Cardiac fibroblast (primary cell): ENCODE measurements around the gene NUAK2.

Experiments
- DNase-seq, 2 donors: peaks; one replicate each; pipeline versions ENCODE4 v3.0.0 to v3.0.0-alpha.2; 2010; ENCODE audit warnings: low read depth in 2 of 2
- H3K4me3 ChIP-seq, 2 donors: replicated peaks in 1 of 2; 1 replicate in 1 of 2; 2 replicates in 1 of 2; pipeline ENCODE4 v1.5.1; 2011; ENCODE audit warnings: low read depth in 2 of 2, low read length in 2 of 2, mild to moderate bottlenecking in 2 of 2, moderate library complexity in 1 of 2
- TF ChIP-seq, protein P1 (sequence below): IDR thresholded peaks from one replicate; pipeline ENCODE4 v1.5.1; 2011; ENCODE audit warnings: low read depth, mild to moderate bottlenecking, low read length, inconsistent platforms

The NUAK2 gene

GRCh38 chr1:205315008-205315618 lies 6.4 kb downstream of the NUAK2 start:
- DNase-seq, result no peak
- H3K4me3 ChIP-seq, result no peak overlapping the region
- TF ChIP-seq, protein P1, sequence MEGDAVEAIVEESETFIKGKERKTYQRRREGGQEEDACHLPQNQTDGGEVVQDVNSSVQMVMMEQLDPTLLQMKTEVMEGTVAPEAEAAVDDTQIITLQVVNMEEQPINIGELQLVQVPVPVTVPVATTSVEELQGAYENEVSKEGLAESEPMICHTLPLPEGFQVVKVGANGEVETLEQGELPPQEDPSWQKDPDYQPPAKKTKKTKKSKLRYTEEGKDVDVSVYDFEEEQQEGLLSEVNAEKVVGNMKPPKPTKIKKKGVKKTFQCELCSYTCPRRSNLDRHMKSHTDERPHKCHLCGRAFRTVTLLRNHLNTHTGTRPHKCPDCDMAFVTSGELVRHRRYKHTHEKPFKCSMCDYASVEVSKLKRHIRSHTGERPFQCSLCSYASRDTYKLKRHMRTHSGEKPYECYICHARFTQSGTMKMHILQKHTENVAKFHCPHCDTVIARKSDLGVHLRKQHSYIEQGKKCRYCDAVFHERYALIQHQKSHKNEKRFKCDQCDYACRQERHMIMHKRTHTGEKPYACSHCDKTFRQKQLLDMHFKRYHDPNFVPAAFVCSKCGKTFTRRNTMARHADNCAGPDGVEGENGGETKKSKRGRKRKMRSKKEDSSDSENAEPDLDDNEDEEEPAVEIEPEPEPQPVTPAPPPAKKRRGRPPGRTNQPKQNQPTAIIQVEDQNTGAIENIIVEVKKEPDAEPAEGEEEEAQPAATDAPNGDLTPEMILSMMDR, result no peak

GRCh38 chr1:205313563-205314308 lies 7.8 kb downstream of the NUAK2 start:
- DNase-seq, result peak; percentile 80 to 84
- no peak overlapping the region for H3K4me3 ChIP-seq
- TF ChIP-seq, protein P1, result no peak

- H3K4me3 ChIP-seq, result no peak overlapping the region
- TF ChIP-seq, protein P1, result no peak
- DNase-seq, result no peak
Measured at GRCh38 chr1:205312866-205313562, 8.5 kb downstream of the NUAK2 start.

- TF ChIP-seq, protein P1, result no peak
- no peak overlapping the region for H3K4me3 ChIP-seq
- no peak for DNase-seq
Measured at GRCh38 chr1:205310976-205311704, 10.4 kb downstream of the NUAK2 start.

DNA sequence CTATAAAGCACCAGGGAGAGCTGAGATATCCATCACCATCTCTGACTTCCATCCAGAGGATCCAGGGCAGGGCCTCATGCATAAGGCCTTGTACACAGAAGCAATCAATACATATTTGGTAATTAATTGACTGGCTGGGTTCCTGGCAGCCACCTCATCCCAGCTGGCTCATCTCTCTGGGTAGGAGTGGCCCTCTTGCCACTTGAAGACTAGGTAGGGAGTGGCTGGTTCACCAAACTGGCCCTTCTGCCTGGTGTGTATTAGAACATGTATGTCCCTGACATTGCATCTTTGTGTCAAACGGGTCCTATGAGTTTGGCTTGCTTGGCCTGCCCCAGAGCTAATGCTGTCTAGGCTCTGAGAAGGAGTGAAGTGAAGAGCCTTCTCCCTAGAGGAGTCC lies 11.8 kb downstream of the NUAK2 start:
- TF ChIP-seq, protein P1, result no peak
- H3K4me3 ChIP-seq, result no peak overlapping the region
- no peak for DNase-seq

- TF ChIP-seq, protein P1, result no peak
- no peak overlapping the region for H3K4me3 ChIP-seq
- no peak for DNase-seq
Measured at GRCh38 chr1:205306929-205307566, 14.5 kb downstream of the NUAK2 start.
